Natural killer cell (primary cell): ENCODE data around the gene KRTAP9-1. TPM values are rescaled to one million over a fixed set of nuclear protein-coding genes. Genes with fewer than 3 reads are reported as not detected.
"Not testable (repeated sequence)": the region's sequence is repeated elsewhere in the genome, so short reads cannot be mapped to it uniquely, and the experiment has no call there.

Experiments
- ATAC-seq, 3 donors: fragments of 150-1000 bp in 2 of 3; fragments of 200-7000 bp in 1 of 3; cut with Tn5 transposase; 1 replicate in 1 of 3; 2 replicates in 2 of 3; pipeline ENCODE4 v1.10.0; 2021; ENCODE audit warnings: mild to moderate bottlenecking in 2 of 3, moderate library complexity in 2 of 3
- DNase-seq, 2 donors: peaks; one replicate each; pipeline versions ENCODE4 v3.0.0 to v3.0.0-alpha.2; 2013 to 2021; ENCODE audit warnings: mixed read lengths in 1 of 2
- H3K27ac ChIP-seq: one replicate; pipeline ENCODE4 v1.5.1; 2013; ENCODE audit warnings: mild to moderate bottlenecking, low read length
- H3K27me3 ChIP-seq: one replicate; pipeline ENCODE4 v1.6.1; 2013; ENCODE audit warnings: low read length; ENCODE audit not compliant: control insufficient read depth, insufficient read depth
- H3K36me3 ChIP-seq: one replicate; pipeline ENCODE4 v1.6.1; 2013; ENCODE audit warnings: low read length; ENCODE audit not compliant: control insufficient read depth, insufficient read depth
- H3K4me1 ChIP-seq: one replicate; pipeline ENCODE4 v1.6.1; 2013; ENCODE audit warnings: low read length; ENCODE audit not compliant: control insufficient read depth, insufficient read depth
- H3K4me3 ChIP-seq: one replicate; pipeline ENCODE4 v1.5.1; 2013; ENCODE audit warnings: low read length
- H3K9me3 ChIP-seq: one replicate; pipeline ENCODE4 v1.6.1; 2013; ENCODE audit warnings: low read length; ENCODE audit not compliant: control insufficient read depth, insufficient read depth
- H3K27ac Mint-ChIP-seq, 2 donors: one replicate each; pipeline ENCODE4 v1.8.0; 2022; ENCODE audit warnings: mild to moderate bottlenecking in 2 of 2, mixed read lengths in 2 of 2, moderate library complexity in 1 of 2
- H3K27me3 Mint-ChIP-seq, 2 donors: one replicate each; pipeline ENCODE4 v1.8.0; 2022; ENCODE audit warnings: low read depth in 2 of 2, mixed read lengths in 2 of 2
- H3K36me3 Mint-ChIP-seq: one replicate; pipeline ENCODE4 v1.8.0; 2022; ENCODE audit warnings: mixed read lengths
- H3K4me1 Mint-ChIP-seq, 2 donors: one replicate each; pipeline ENCODE4 v1.8.0; 2022; ENCODE audit warnings: mixed read lengths in 2 of 2
- H3K4me3 Mint-ChIP-seq: one replicate; pipeline ENCODE4 v1.8.0; 2022; ENCODE audit warnings: mild to moderate bottlenecking, moderate library complexity, mixed read lengths
- H3K9me3 Mint-ChIP-seq, 2 donors: one replicate each; pipeline ENCODE4 v1.8.0; 2022; ENCODE audit warnings: mixed read lengths in 2 of 2
- CTCF ChIP-seq: fragments of 200-600 bp; IDR thresholded peaks from one replicate; pipeline ENCODE4 v1.8.0; 2022; ENCODE audit warnings: antibody characterized with exemption
- WGBS: methylation state at CpG from one replicate; pipeline ENCODE4 v1.1.7; 2013; ENCODE audit warnings: missing lambda C conversion rate; ENCODE audit not compliant: insufficient coverage; 5-methylcytosine and 5-hydroxymethylcytosine counted together
- intact Hi-C: fragments of 100-400 bp; cut with micrococcal nuclease; formaldehyde crosslinking; loops from one replicate; pipeline ENCODE4 v1.14.2; 2022
- total RNA-seq, 4 donors: library from RNA; stranded (reverse); fragments of 120-200 nt in 1 of 4; gene quantifications; one replicate each; pipeline versions ENCODE4 v1.2.3 to v1.2.4, GENCODE V29; 2013 to 2022

The KRTAP9-1 gene
- total RNA-seq, result not detected
- not detected for total RNA-seq (2013)

GRCh38 chr17:41189837-41190318, at the start of gene KRTAP9-1:
Gene KRTAP9-1, plus strand, starts transcription at chr17:41189887. Its CDS starts 0 bp downstream, at chr17:41189887.
- H3K27ac ChIP-seq, H3K36me3 Mint-ChIP-seq, H3K36me3 ChIP-seq, DNase-seq, H3K4me3 Mint-ChIP-seq, H3K9me3 Mint-ChIP-seq, H3K4me1 Mint-ChIP-seq, intact Hi-C loops, H3K4me3 ChIP-seq, H3K27me3 ChIP-seq, H3K4me1 ChIP-seq, H3K27ac Mint-ChIP-seq, H3K9me3 ChIP-seq, ATAC-seq: not testable (repeated sequence)
- WGBS, result 70% methylated on average over 1 of the region's 1 CpG
- H3K27me3 Mint-ChIP-seq, result peaks cover 24 to 56% of the 10 kb centered on the region in 2 donors

GRCh38 chr17:41140360-41141131, 49.1 kb upstream of the KRTAP9-1 start, which contains the start of gene KRTAP4-6:
Gene KRTAP4-6, minus strand, starts transcription at chr17:41140544. Its CDS starts 57 bp downstream, at chr17:41140487.
- Mint-ChIP-seq H3K27me3 (peaks cover 18 to 22% of the 10 kb centered on the region in 2 donors), H3K36me3 (no peaks in the 10 kb centered on the region), H3K9me3 (peaks cover 4 to 5% of the 10 kb centered on the region in 2 donors), H3K27ac (no peak within 1 kb of the TSS), H3K4me3 (no peak within 1 kb of the TSS), H3K4me1 (no peaks in the 10 kb centered on the region)
- Histone ChIP-seq H3K4me1 (no peaks in the 10 kb centered on the region), H3K4me3 (no peak within 1 kb of the TSS), H3K36me3 (no peaks in the 10 kb centered on the region), H3K27me3 (no peaks in the 10 kb centered on the region), H3K27ac (no peak within 1 kb of the TSS), H3K9me3 (no peaks in the 10 kb centered on the region)
- intact Hi-C loops, result no loop called here
- whole genome bisulfite sequencing, result 92% methylated on average over 6 of the region's 6 CpGs
- no peak for TF ChIP-seq CTCF
- no peak for ATAC-seq
- DNase-seq, result no peak

GRCh38 chr17:41141361-41141760, 48.3 kb upstream of the KRTAP9-1 start:
- H3K4me3 ChIP-seq, result no peak overlapping the region
- H3K9me3 Mint-ChIP-seq, result peaks cover 4 to 5% of the 10 kb centered on the region in 2 donors
- no peaks in the 10 kb centered on the region for H3K27me3 ChIP-seq
- H3K4me3 Mint-ChIP-seq, result no peak overlapping the region
- no peak overlapping the region for H3K27ac Mint-ChIP-seq
- H3K4me1 Mint-ChIP-seq, result no peaks in the 10 kb centered on the region
- no peaks in the 10 kb centered on the region for H3K4me1 ChIP-seq
- no peak overlapping the region for H3K27ac ChIP-seq
- intact Hi-C loops, result no loop called here
- TF ChIP-seq CTCF, result no peak
- H3K36me3 ChIP-seq, result no peaks in the 10 kb centered on the region
- ATAC-seq, result no peak
- DNase-seq, result no peak
- H3K9me3 ChIP-seq, result no peaks in the 10 kb centered on the region
- peaks cover 15 to 22% of the 10 kb centered on the region in 2 donors for H3K27me3 Mint-ChIP-seq
- no peaks in the 10 kb centered on the region for H3K36me3 Mint-ChIP-seq

- no peak for ATAC-seq
- Histone ChIP-seq H3K4me3 (no peak overlapping the region), H3K27ac (no peak overlapping the region), H3K36me3 (no peaks in the 10 kb centered on the region), H3K27me3 (no peaks in the 10 kb centered on the region), H3K9me3 (no peaks in the 10 kb centered on the region), H3K4me1 (no peaks in the 10 kb centered on the region)
- 100% methylated on average over 1 of the region's 1 CpG for WGBS
- H3K36me3 Mint-ChIP-seq, result no peaks in the 10 kb centered on the region
- DNase-seq, result no peak
- H3K27ac Mint-ChIP-seq, result no peak overlapping the region
- no peak overlapping the region for H3K4me3 Mint-ChIP-seq
- no peak for TF ChIP-seq CTCF
- no peaks in the 10 kb centered on the region for H3K4me1 Mint-ChIP-seq
- peaks cover 2 to 4% of the 10 kb centered on the region in 2 donors for H3K9me3 Mint-ChIP-seq
- intact Hi-C loops, result no loop called here
- peaks cover 14 to 24% of the 10 kb centered on the region in 2 donors for H3K27me3 Mint-ChIP-seq
These were observed 44.8 kb upstream of the KRTAP9-1 start for GRCh38 chr17:41144846-41145245.
